WTC11 (cell line): ENCODE measurements around the gene FAM53A.

Source experiments
- CTCF ChIP-seq: fragments of 200-600 bp; IDR thresholded peaks from 2 replicates; pipeline ENCODE4 v1.8.0; 2022; ENCODE audit warnings: antibody characterized with exemption
- E2F4 ChIP-seq: sonication (generic); formaldehyde crosslinking; IDR thresholded peaks from 2 replicates; pipeline ENCODE4 v1.8.1; 2022; ENCODE audit warnings: low read depth, mild to moderate bottlenecking, moderate library complexity, missing genetic modification reagents, borderline replicate concordance
- GABPB1 ChIP-seq: sonication (generic); formaldehyde crosslinking; IDR thresholded peaks from 2 replicates; pipeline ENCODE4 v1.8.1; 2023; ENCODE audit warnings: mild to moderate bottlenecking, missing genetic modification reagents
- MAX ChIP-seq: sonication (generic); formaldehyde crosslinking; IDR thresholded peaks from 2 replicates; pipeline ENCODE4 v1.8.0; 2022; ENCODE audit warnings: mild to moderate bottlenecking, missing genetic modification reagents
- NR1H2 ChIP-seq: sonication (generic); formaldehyde crosslinking; IDR thresholded peaks from 2 replicates; pipeline ENCODE4 v1.9.0; 2021; ENCODE audit warnings: mild to moderate bottlenecking, moderate library complexity, missing genetic modification reagents
- RELA ChIP-seq: sonication (generic); formaldehyde crosslinking; IDR thresholded peaks from 2 replicates; pipeline ENCODE4 v1.8.1; 2022; ENCODE audit warnings: missing genetic modification reagents, mild to moderate bottlenecking, borderline replicate concordance
- SP1 ChIP-seq: sonication (generic); formaldehyde crosslinking; conservative IDR thresholded peaks from 2 replicates; pipeline ENCODE4 v1.8.1; 2022; ENCODE audit warnings: missing genetic modification reagents
- USF2 ChIP-seq: sonication (generic); formaldehyde crosslinking; IDR thresholded peaks from 2 replicates; pipeline ENCODE4 v1.8.1; 2023; ENCODE audit warnings: mild to moderate bottlenecking, missing genetic modification reagents, moderate library complexity
- ZNF121 ChIP-seq: sonication (generic); formaldehyde crosslinking; IDR thresholded peaks from 2 replicates; pipeline ENCODE4 v1.8.0; 2023; ENCODE audit warnings: missing genetic modification reagents
- ZNF138 ChIP-seq: sonication (generic); formaldehyde crosslinking; conservative IDR thresholded peaks from 2 replicates; pipeline ENCODE4 v1.8.1; 2022; ENCODE audit warnings: mild to moderate bottlenecking, moderate library complexity, missing genetic modification reagents
- ZNF317 ChIP-seq: sonication (generic); formaldehyde crosslinking; IDR thresholded peaks from 2 replicates; pipeline ENCODE4 v1.8.1; 2023; ENCODE audit warnings: low read depth, mild to moderate bottlenecking, moderate library complexity, missing genetic modification reagents, borderline replicate concordance
- ZNF423 ChIP-seq: fragments of 250-450 bp; sonication (Bioruptor Pico); IDR thresholded peaks from 2 replicates; pipeline ENCODE4 v2.1.2; 2022; ENCODE audit warnings: mild to moderate bottlenecking, moderate library complexity
- ZSCAN18 ChIP-seq: fragments of 250-450 bp; sonication (Bioruptor Pico); IDR thresholded peaks from 2 replicates; pipeline ENCODE4 v2.1.2; 2022; ENCODE audit warnings: mild to moderate bottlenecking, moderate library complexity

GRCh38 chr4:1664141-1664540 lies 20.0 kb downstream of the FAM53A start:
- TF ChIP-seq CTCF (no peak), ZNF423 (CRISPR knock-in tag) (no peak), ZNF138 (CRISPR knock-in tag) (no peak), NR1H2 (CRISPR knock-in tag) (no peak), E2F4 (no peak), MAX (CRISPR knock-in tag) (no peak), ZSCAN18 (no peak), SP1 (CRISPR knock-in tag) (no peak), USF2 (CRISPR knock-in tag) (no peak), ZNF317 (CRISPR knock-in tag) (no peak), RELA (CRISPR knock-in tag) (no peak), GABPB1 (CRISPR knock-in tag) (no peak), ZNF121 (no peak)
